HG02623 (cell line): ENCODE results near the gene BAG5.
"Not testable (repeated sequence)": the region's sequence is repeated elsewhere in the genome, so short reads cannot be mapped to it uniquely, and the experiment has no call there.

Experiments
- ATAC-seq: cut with Tn5 transposase; IDR thresholded peaks from one replicate; pipeline ENCODE4 v1.9.1; 2021; ENCODE audit warnings: moderate library complexity; ENCODE audit not compliant: unreplicated experiment

Gene BAG5

DNA sequence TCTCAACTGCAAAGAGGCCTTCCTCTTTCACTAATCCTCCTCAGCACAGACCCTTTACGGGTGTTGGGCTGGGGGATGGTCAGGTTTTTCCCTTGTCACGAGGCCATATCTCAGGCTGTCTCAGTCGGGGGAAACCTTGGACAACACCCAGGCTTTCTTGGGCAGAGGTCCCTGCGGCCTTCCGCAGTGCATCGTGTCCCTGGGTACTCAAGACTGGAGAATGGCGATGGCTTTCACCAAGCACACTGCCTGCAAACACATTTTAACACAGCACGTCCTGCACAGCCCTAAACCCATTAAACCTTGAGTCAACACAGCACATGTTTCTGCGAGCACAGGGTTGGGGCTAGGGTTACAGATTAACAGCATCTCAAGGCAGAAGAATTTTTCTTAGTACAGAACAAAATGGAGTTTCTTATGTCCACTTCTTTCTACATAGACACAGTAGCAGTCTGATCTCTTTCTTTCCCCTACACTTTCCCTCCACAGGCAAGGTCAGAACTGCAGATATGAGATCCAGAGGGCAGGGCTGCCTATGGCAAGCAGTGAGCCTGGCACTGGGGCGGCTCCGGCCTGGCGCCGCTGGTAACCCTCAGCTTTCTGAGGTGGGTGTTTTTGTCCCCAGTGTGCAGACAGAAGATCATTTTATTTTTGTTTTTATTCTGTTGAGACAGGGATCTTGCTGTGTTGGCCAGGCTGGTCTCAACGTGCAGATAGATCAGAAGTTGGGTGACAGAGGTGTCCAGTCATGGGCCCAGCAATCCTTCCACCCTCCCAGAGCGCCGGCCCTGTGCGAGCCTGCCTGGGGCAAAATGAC is 36.8 kb downstream of the BAG5 start:
- ATAC-seq, result not testable (repeated sequence)

DNA sequence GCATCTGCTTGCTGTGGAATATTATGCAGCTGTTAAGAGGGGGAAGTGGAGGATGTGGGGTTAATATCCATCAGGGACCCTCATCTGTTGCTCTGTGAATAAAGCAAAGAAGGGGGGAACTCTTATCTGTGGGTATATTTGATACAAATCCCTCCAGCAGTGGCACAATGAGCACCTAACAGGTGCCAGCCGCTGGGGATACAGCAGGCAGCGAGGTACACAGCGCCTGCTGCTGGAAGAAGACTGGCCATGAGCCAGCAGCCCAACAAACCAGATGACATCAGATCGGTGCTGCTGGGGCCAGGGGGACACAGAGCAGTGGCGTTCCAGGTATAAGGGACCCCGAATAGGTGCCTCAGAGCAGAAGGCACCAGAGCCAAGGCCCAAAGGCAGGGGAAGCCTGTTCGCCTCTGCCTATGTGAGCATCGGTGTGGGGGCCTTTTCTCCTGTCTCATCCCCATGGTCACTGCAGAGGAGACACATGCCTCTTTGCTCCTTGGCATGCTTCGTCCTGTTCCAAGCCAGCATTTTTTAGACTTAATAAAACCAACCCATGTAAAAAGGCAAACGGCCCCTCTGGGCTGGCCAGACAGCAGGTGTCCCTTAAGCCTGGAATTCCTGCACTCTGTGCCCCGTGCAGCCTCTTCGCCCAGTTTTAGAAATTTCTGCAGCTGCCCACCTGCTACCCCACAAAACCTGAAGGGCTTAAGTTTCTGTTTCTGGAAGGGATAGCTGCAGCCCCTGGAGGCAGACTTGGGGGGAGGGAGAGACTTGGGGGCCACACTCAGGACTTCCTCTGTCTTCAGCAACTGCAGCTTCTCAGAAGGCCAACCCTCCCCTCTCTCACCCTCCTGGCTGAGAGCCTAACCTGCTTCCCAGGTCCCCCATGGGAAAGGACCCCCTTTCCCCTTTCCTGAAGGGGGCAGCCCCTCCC is 38.2 kb downstream of the BAG5 start:
- no peak for ATAC-seq

DNA sequence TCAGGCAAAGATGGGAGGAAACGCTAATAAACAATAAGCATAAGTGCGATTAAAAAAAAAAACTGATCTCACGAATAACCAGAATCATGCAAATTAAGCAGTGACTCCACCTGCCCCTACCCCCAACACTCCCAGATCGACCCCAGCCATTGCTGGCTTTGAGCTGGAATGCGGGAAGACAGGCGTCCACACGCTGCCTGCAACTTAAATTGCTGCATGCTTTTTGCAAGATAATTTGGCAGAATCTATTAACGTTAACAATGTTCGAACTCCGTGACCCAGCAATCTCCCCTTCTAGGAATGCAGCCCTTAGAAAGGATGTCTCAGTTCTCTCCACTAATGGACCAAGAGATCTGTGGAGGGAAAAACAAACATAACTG is 38.9 kb downstream of the BAG5 start:
- ATAC-seq, result no peak

DNA sequence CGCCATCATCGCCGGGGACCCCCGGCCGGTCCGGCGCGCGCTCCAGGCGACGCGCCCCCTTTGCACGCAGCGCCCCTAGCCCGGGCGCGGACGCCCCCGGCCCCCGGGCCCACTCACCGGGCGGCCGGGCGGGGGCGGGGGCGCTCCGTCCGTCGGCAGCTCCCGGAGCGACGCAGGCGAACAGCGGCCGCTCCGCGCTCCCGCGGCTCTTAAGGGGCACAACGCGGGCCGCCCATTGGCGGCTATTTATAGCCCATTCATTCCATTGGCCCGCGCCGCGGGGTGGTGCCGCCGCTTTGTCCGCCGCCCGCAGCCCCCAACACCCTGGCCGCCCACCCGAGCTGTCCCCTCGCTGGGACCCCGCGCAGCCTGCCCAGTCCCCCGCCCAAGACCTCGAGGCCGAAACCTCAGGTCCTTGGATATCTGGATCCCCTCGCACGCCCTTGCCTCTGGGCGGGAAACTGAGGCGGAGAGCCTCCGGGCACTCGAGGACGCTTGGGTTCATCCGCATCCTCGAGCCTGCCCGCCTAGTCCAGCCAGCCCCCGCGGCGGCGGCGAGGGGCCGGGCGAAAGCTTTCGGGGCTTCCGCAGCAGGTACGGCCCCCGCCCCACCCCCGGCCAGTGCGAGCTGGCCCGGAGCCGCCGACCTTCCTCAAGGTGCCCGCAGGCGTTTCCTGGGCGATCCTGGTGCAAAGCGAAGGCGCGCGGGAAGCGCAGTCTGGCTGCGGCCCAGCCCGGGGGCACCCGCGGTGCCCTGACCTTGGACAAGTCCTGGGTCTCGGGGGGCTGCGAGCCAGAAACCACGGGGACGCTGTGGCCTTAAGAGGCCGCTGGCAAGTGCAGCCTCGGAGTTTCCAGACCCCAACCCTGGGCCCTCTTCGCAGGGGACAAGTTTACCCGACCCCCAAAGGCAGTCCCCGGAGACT is 39.5 kb downstream of the BAG5 start, which contains the start of gene CKB:
TSS of gene CKB (minus strand) at position 182 of the 926 bp plus-strand sequence. CDS start 337 bp downstream, outside the sequence.
- no peak for ATAC-seq

DNA sequence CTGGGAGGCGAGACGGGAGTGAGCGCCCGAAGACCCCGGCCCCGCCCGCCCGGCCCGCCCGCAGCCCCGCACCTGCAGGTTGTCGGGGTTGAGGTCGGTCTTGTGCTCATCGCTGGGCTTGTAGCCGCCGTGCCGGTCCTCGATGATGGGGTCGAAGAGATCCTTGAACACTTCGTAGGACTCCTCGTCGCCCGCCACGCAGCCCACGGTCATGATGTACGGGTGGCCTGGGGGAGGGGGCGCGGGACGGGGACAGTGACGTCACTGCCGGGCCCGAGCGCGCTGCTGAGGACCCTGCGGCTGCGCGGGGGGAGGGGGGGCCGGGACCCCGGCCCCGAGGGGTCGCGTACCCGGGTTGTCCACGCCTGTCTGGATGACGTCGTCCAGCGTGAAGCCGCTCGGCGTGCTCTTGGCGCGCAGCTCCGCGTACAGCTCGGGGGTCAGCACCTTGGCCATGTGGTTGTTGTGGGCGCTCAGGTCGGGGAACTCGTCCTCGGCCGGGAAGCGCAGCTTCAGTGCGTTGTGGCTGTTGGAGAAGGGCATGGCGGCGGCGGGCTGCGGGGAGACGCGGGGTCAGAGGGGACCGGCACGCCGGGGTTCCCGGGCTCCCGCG is 40.4 kb downstream of the BAG5 start:
- no peak for ATAC-seq

GRCh38 chr14:103521438-103521950 is 41.0 kb downstream of the BAG5 start:
- no peak for ATAC-seq

DNA sequence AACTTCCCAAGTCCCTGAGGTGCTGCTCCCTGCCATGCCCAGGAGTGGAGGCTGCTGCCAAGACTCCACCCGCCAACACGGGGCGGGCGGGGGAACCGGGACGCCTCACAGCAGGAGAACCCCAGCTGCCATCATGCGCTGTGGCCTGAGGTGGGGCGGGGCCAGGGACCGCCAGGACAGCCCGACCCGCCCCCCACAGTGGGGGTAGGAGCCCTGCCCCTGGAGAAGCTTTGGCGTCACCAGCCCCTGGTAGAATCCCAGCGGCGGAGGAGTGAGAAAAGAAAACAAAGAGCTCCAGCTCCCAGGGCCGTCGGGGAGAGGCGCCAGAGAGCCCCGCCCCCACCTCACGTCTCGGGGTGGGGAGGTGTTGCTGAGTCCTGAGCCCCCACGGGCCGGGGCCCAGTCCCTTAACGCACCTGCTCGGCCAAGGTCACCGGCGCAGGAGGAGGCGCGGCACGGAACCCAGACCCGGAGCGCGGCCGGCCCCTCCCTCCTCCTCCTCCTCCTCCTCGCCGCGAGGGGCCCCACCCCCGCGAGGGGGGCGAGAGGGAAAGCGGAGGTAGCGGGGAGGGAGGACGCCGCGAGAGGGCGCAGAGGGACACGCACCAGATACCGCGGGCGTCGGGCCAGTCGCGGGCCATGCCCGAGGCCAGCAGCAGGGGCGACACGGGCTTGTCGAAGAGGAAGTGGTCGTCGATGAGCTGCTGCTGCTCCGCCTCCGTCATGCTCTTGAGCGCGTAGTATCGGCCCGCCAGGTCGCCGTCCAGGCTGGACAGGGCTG is 41.6 kb downstream of the BAG5 start:
- ATAC-seq, result no peak

- ATAC-seq, result no peak
Observed at GRCh38 chr14:103520269-103520656, 42.2 kb downstream of the BAG5 start.

- ATAC-seq, result no peak
Observed at GRCh38 chr14:103519837-103520212, 42.6 kb downstream of the BAG5 start.

DNA sequence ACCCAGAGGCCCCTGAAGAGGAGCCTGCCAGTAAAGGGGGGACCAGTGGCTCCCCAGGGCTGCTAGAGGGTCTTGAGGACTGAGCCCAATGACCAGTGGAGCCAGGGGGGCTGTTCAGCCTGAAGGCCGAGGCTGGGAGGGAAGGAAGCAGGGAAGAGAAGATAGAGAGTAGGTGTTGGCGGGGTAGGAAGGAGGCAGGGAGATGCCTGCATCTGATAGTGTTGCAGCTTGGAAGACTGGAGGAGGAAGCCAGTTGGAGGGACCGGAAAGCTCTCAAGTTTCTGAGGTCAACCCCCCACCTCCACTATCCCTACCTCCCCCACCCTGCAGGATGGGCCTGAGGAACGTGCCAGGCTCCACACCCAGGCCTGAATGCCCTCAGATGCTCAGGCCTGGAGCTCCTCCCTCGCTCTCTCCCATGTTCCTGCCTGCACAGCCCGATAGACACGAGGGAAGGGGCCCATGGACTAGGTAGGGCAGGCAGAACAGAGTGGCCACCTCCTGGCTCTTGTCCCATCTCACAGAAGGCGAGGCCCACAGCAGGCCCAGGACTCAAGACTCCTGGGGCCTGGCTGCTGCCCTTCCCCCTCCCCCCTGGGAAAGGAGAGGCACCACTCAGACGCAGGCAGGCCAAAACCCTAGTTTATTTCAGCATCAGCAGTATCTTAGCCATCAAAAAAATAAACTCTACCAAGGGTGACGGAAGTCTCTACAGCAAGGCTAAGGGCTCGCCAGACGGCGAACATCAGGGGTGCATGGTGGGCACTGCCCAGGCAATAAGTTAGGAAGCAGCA is 43.2 kb downstream of the BAG5 start:
- ATAC-seq, result no peak

DNA sequence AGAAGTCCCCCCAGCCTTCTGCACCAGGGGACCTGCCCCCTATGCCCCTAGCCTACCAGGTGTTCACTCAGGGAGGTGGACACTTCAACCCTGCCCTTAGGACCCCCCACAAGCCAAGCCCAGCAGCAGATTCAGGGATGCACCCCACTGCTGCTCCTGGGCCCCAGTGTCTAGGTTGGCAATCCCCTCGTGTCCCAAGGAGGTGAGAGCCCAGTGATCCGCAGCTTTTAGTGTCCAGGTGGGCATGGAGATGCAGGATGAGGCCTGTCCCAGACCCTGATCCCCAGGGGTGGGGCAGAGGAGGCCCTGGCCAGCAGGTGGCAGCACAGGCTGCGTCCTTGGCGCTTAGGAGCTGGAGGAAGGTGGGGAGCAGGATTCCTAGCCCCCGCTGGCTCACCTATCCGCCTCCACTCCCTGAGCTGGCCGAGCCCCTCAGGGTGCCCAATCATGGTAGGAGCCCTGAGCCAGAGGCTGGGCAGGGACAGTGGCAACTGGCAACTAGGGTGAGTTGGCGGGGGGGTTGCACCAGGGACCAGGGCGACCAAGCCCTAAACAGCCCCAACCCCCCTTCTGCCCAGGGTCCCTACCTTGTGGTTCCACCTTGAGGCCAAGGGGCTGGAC is 43.9 kb downstream of the BAG5 start:
- ATAC-seq, result no peak

DNA sequence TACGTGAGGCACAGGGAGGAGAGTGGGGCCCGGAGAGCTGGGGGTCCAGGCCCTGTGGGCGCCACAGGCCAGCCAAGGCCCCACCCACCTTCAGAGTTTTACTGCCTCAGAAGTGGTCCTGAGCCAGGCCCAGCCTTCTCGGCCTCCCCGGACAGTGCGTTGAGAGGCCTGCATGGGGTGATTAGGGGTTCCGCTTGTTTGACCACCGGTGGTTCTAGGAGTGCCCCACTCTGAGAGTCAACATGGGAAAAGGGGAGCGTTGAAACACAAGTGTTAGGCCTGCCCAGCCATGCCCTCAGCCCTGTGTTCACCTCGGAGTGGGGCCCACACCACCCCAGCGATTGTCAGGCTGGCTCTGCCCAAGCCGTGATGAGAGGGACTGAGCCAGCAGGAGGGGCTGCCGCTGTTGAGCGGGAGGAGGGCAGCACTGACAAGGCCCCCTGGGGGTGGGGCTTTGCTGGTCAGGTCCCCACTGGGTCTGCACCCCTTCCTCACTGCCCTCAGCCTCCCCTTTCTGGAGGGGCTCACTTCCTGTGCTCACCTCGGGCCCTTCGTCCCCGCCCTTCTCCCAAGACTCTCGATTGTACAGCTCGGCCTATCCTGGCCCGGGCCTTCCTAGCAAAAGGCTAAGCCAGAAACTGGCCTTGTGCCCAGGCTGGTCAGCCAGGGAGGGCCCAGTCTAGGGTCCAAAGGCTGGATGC is 44.6 kb downstream of the BAG5 start:
- ATAC-seq, result no peak

GRCh38 chr14:103517174-103517566 is 45.3 kb downstream of the BAG5 start:
- no peak for ATAC-seq

- no peak for ATAC-seq
Observed at GRCh38 chr14:103516426-103517173, 45.9 kb downstream of the BAG5 start.

DNA sequence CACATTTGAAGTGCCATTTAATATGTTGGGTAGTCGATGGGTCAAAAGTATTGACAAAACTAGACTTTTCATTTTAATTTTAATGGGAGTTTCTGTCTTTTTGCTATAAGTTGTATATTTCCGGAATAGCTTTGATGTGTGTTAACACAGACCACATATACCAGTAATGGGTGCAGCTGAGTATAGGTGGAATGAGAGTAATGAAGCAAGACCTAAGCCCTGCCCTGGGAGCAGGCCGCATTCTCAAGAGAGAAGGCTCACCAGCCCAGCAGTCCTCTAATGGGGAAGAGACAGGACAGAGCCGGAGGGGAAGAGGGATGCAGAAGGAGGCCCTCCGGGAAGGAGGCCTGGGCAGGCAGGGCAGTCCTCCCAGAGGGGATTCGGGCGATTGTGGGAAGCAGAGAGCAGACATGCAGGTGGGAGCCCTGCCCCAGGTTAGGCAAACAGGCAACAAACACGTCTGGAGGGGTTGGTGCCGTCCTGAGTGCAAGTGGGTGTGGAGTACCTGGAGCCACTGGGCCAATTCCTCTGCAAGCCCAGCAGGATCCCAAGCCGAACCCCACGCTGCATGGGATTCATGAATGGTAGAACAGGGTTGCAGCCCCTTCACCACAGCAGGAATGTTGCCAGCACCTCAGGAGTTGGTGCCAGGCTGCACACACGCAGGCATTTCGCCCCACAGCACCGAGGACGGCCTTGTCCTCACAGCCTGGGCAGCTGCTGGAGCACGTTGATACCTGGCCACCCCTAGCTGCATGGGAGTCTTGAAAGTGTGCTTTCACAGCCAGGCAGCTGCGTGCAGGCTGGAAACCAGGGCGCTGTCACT is 47.6 kb downstream of the BAG5 start:
- ATAC-seq, result no peak
